Measurements from ENCODE around the gene AMMECR1.

AMMECR1 gene

DNA sequence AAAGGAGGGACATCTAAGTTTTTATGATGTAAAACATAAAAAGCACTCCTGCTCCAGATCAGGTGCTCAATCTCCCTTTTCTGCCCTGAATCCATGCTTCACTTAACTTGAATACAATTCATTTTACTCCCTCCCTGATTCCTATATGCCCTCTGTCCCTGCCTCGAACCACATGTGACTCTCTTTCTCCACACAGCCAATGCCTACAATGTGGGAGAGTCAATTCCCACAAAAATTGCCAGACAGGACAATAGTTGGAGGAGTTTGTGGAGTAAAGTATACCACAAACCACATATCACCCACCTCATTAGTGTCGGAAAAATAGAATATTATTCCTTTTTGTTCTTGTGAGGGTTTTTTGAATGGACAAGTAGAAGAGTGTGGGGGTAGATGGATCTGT is 9.7 kb downstream of the AMMECR1 start:
- no peak overlapping the region for H3K4me2 ChIP-seq (ENCODE audit: low read length)

DNA sequence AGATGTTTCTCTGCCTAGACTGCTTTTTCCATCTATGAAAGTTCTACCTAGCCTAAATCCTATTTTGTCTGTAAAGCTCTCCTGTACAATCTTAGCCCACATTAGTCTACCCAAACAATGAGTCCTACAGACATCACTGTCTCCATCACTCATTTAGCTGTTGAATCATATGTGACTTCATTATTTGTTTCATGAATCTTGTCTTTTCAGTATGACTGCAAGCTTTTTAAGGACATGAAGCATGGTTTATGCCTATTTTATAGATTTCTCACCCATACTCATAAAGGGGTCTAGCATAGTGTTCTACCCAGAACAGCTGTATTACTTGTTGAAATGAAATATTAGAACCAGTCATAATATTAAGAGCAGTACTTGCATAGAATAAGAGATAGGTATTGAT is 13.0 kb downstream of the AMMECR1 start:
- Histone ChIP-seq H3K79me2 (no peaks in the 10 kb centered on the region), H2AFZ (no peak overlapping the region), H3K9me3 (ENCODE audit: control insufficient read depth, low read length) (no peaks in the 10 kb centered on the region), H3K4me2 (ENCODE audit: low read length) (no peak overlapping the region), H3K27me3 (ENCODE audit: control insufficient read depth, insufficient read depth, low read length) (no peaks in the 10 kb centered on the region), H3K36me3 (ENCODE audit: control insufficient read depth, insufficient read depth, low read length) (no peaks in the 10 kb centered on the region), H3K27ac (no peak overlapping the region), H3K4me3 (ENCODE audit: low read depth, low read length) (no peak overlapping the region), H3K9ac (no peak overlapping the region), H3K4me1 (no peaks in the 10 kb centered on the region)
- no peak for TF ChIP-seq CTCF (IDR thresholded peaks at IDR 0.05)

More for the DNA sequence above, 9.7 kb downstream of the AMMECR1 start:
- no peak for TF ChIP-seq CTCF (IDR thresholded peaks at IDR 0.05)
- H3K4me3 ChIP-seq (ENCODE audit: low read depth, low read length), result no peak overlapping the region
- H3K27me3 ChIP-seq (ENCODE audit: control insufficient read depth, insufficient read depth, low read length), result no peaks in the 10 kb centered on the region
- H3K27ac ChIP-seq, result no peak overlapping the region
- H3K36me3 ChIP-seq (ENCODE audit: control insufficient read depth, insufficient read depth, low read length), result no peaks in the 10 kb centered on the region
- no peaks in the 10 kb centered on the region for H3K4me1 ChIP-seq
- H3K9ac ChIP-seq, result no peak overlapping the region
- H3K79me2 ChIP-seq, result no peaks in the 10 kb centered on the region
- H2AFZ ChIP-seq, result no peak overlapping the region
- no peaks in the 10 kb centered on the region for H3K9me3 ChIP-seq (ENCODE audit: control insufficient read depth, low read length)

- TF ChIP-seq CTCF (IDR thresholded peaks at IDR 0.05), result no peak
- no peak overlapping the region for H3K9ac ChIP-seq
- no peak overlapping the region for H2AFZ ChIP-seq
- no peaks in the 10 kb centered on the region for H3K36me3 ChIP-seq (ENCODE audit: control insufficient read depth, insufficient read depth, low read length)
- no peaks in the 10 kb centered on the region for H3K4me1 ChIP-seq
- H3K9me3 ChIP-seq (ENCODE audit: control insufficient read depth, low read length), result no peaks in the 10 kb centered on the region
- H3K4me2 ChIP-seq (ENCODE audit: low read length), result no peak overlapping the region
- no peak overlapping the region for H3K4me3 ChIP-seq (ENCODE audit: low read depth, low read length)
- no peaks in the 10 kb centered on the region for H3K79me2 ChIP-seq
- no peaks in the 10 kb centered on the region for H3K27me3 ChIP-seq (ENCODE audit: control insufficient read depth, insufficient read depth, low read length)
- no peak overlapping the region for H3K27ac ChIP-seq
Measured at GRCh38 chrX:110304371-110304770, 13.5 kb downstream of the AMMECR1 start.

DNA sequence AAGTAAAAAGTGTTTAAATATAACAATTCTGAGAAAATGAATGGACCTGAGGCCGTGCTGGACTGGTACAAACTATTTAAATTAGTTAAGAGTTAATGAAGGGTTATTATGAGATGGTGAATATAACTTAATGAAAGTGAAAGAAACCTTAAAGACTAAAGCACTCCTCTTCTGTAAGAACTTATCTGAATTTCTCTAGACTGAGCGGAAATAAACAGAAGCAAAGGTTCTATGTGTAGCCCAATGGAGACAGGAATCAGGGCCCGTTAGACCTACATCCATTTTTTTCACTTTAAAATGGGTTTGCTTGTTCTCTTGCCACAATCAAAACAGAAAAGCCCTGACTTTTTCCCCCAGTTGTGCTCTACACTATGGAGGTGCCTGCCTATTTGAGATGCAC is 14.9 kb downstream of the AMMECR1 start:
- no peak overlapping the region for H3K4me3 ChIP-seq (ENCODE audit: low read depth, low read length)
- H3K9me3 ChIP-seq (ENCODE audit: control insufficient read depth, low read length), result no peaks in the 10 kb centered on the region
- TF ChIP-seq CTCF (IDR thresholded peaks at IDR 0.05), result no peak
- H3K4me2 ChIP-seq (ENCODE audit: low read length), result no peak overlapping the region
- no peaks in the 10 kb centered on the region for H3K79me2 ChIP-seq
- H3K9ac ChIP-seq, result no peak overlapping the region
- no peaks in the 10 kb centered on the region for H3K36me3 ChIP-seq (ENCODE audit: control insufficient read depth, insufficient read depth, low read length)
- H3K4me1 ChIP-seq, result no peaks in the 10 kb centered on the region
- H2AFZ ChIP-seq, result no peak overlapping the region
- no peaks in the 10 kb centered on the region for H3K27me3 ChIP-seq (ENCODE audit: control insufficient read depth, insufficient read depth, low read length)
- no peak overlapping the region for H3K27ac ChIP-seq

GRCh38 chrX:110301194-110301593 is 16.7 kb downstream of the AMMECR1 start:
- Histone ChIP-seq H3K9ac (no peak overlapping the region), H3K27me3 (ENCODE audit: control insufficient read depth, insufficient read depth, low read length) (no peaks in the 10 kb centered on the region), H3K79me2 (no peaks in the 10 kb centered on the region), H3K4me3 (ENCODE audit: low read depth, low read length) (no peak overlapping the region), H3K9me3 (ENCODE audit: control insufficient read depth, low read length) (no peaks in the 10 kb centered on the region), H2AFZ (no peak overlapping the region), H3K36me3 (ENCODE audit: control insufficient read depth, insufficient read depth, low read length) (no peaks in the 10 kb centered on the region), H3K4me1 (no peaks in the 10 kb centered on the region), H3K27ac (no peak overlapping the region), H3K4me2 (ENCODE audit: low read length) (no peak overlapping the region)
- TF ChIP-seq CTCF (IDR thresholded peaks at IDR 0.05), result no peak
